IMR-90 (cell line): ENCODE results near the gene CIITA. TPM values are rescaled to one million over a fixed set of nuclear protein-coding genes. Genes with fewer than 3 reads are reported as not detected.

Source experiments
- ATAC-seq: fragments of 200-7000 bp; cut with Tn5 transposase; 2 replicates; pipeline ENCODE4 v1.9.1; 2020; ENCODE audit warnings: low read depth, mild to moderate bottlenecking, moderate library complexity
- BruUV-seq: library from RNA; stranded (reverse); fragments of 400-500 nt; replicated peaks from 2 replicates; lab custom pipeline; 2021; lab: Mats Ljungman, UMichigan
- CTCF ChIA-PET: fragments of 300-600 bp; formaldehyde crosslinking; extraction: SDS; loops from one replicate; lab custom pipeline; 2021; ENCODE audit warnings: antibody characterized with exemption; lab: Yijun Ruan, JAX
- POLR2A ChIA-PET: fragments of 300-600 bp; sonication (Branson Sonifier 250); formaldehyde crosslinking; loops from one replicate; lab custom pipeline; 2022; ENCODE audit warnings: antibody characterized with exemption; ENCODE audit not compliant: unreplicated experiment; lab: Charles Lee
- DNase-seq: peaks from one replicate; pipeline ENCODE4 v3.0.0; 2013
- H2AFZ ChIP-seq: replicated peaks from 2 replicates; pipeline ENCODE3; 2013; ENCODE audit warnings: low read length, mild to moderate bottlenecking; ENCODE audit not compliant: poor library complexity
- H2AK5ac ChIP-seq: 2 replicates; pipeline ENCODE4 v1.6.1; 2013; ENCODE audit warnings: low read depth, low read length, inconsistent platforms
- H2AK9ac ChIP-seq: replicated peaks from 2 replicates; pipeline ENCODE3; 2013; ENCODE audit warnings: mild to moderate bottlenecking, low read depth, low read length, moderate library complexity; ENCODE audit not compliant: poor library complexity
- H2BK120ac ChIP-seq: 2 replicates; pipeline ENCODE4 v1.6.1; 2013; ENCODE audit warnings: low read depth, low read length, inconsistent platforms
- H2BK15ac ChIP-seq: 3 replicates; pipeline ENCODE4 v1.6.1; 2013; ENCODE audit warnings: low read depth, low read length, inconsistent platforms
- H2BK20ac ChIP-seq: 2 replicates; pipeline ENCODE4 v1.6.1; 2013; ENCODE audit warnings: low read depth, mild to moderate bottlenecking, inconsistent platforms, low read length, moderate library complexity
- H2BK5ac ChIP-seq: 2 replicates; pipeline ENCODE4 v1.6.1; 2013; ENCODE audit warnings: mild to moderate bottlenecking, low read depth, low read length, inconsistent platforms; ENCODE audit not compliant: poor library complexity, severe bottlenecking
- H3K14ac ChIP-seq: replicated peaks from 2 replicates; pipeline ENCODE4 v1.6.1; 2013; ENCODE audit warnings: low read depth, low read length, inconsistent platforms
- H3K18ac ChIP-seq: 2 replicates; pipeline ENCODE4 v1.6.1; 2013; ENCODE audit warnings: low read depth, low read length, control low read depth
- H3K23ac ChIP-seq: 2 replicates; pipeline ENCODE4 v1.6.1; 2013; ENCODE audit warnings: low read depth, low read length, inconsistent platforms
- H3K27ac ChIP-seq: 2 replicates; pipeline ENCODE4 v1.5.1; 2013; ENCODE audit warnings: mild to moderate bottlenecking, control low read depth, low read length; ENCODE audit not compliant: insufficient read depth
- H3K27me3 ChIP-seq: 2 replicates; pipeline ENCODE4 v1.6.1; 2013; ENCODE audit warnings: low read length; ENCODE audit not compliant: control insufficient read depth, insufficient read depth
- H3K36me3 ChIP-seq: 2 replicates; pipeline ENCODE4 v1.6.1; 2013; ENCODE audit warnings: low read length, mixed read lengths; ENCODE audit not compliant: control insufficient read depth, insufficient read depth
- H3K4ac ChIP-seq: 2 replicates; pipeline ENCODE4 v1.6.1; 2013; ENCODE audit warnings: low read depth, low read length, inconsistent platforms
- H3K4me1 ChIP-seq: 2 replicates; pipeline ENCODE4 v1.6.1; 2013; ENCODE audit warnings: low read length, mixed read lengths; ENCODE audit not compliant: control insufficient read depth, insufficient read depth
- H3K4me2 ChIP-seq: 2 replicates; pipeline ENCODE4 v1.6.1; 2013; ENCODE audit warnings: low read depth, mild to moderate bottlenecking, control low read depth, low read length, moderate library complexity
- H3K4me3 ChIP-seq: 2 replicates; pipeline ENCODE4 v1.5.1; 2013; ENCODE audit warnings: low read depth, mild to moderate bottlenecking, control low read depth, low read length, moderate library complexity; ENCODE audit not compliant: insufficient read depth
- H3K56ac ChIP-seq: 2 replicates; pipeline ENCODE4 v1.6.1; 2013; ENCODE audit warnings: low read length, inconsistent platforms; ENCODE audit not compliant: insufficient read depth; ENCODE audit errors: extremely low read depth
- H3K79me1 ChIP-seq, 2 experiments: 2 replicates each; pipeline ENCODE4 v1.6.1; 2013; ENCODE audit warnings: low read length in 2 of 2, inconsistent platforms in 1 of 2, low read depth in 1 of 2
- H3K9ac ChIP-seq: 2 replicates; pipeline ENCODE4 v1.6.1; 2013; ENCODE audit warnings: low read depth, low read length, control low read depth
- H3K9me1 ChIP-seq: 2 replicates; pipeline ENCODE4 v1.6.1; 2013; ENCODE audit warnings: low read length, inconsistent platforms; ENCODE audit not compliant: insufficient read depth
- H3K9me3 ChIP-seq: 2 replicates; pipeline ENCODE4 v1.6.1; 2013; ENCODE audit warnings: low read length; ENCODE audit not compliant: control insufficient read depth, insufficient read depth
- H4K20me1 ChIP-seq: 2 replicates; pipeline ENCODE4 v1.6.1; 2013; ENCODE audit warnings: low read length, inconsistent platforms; ENCODE audit not compliant: insufficient read depth
- H4K5ac ChIP-seq: 2 replicates; pipeline ENCODE4 v1.6.1; 2013; ENCODE audit warnings: mild to moderate bottlenecking, low read depth, low read length, control low read depth
- H4K8ac ChIP-seq, 2 experiments: 2 replicates each; pipeline ENCODE4 v1.6.1; 2013; ENCODE audit warnings: low read depth in 2 of 2, low read length in 2 of 2, control low read depth in 1 of 2, inconsistent platforms in 1 of 2
- H4K91ac ChIP-seq: 2 replicates; pipeline ENCODE4 v1.6.1; 2013; ENCODE audit warnings: low read depth, low read length, inconsistent platforms; ENCODE audit not compliant: insufficient read depth
- MAZ ChIP-seq: IDR thresholded peaks from 2 replicates; pipeline ENCODE4 v1.6.1; 2012; ENCODE audit warnings: low read depth, mild to moderate bottlenecking, low read length, improper control_type of control experiment, moderate library complexity, borderline replicate concordance
- MXI1 ChIP-seq: IDR thresholded peaks from 2 replicates; pipeline ENCODE4 v1.6.1; 2012; ENCODE audit warnings: low read depth, mild to moderate bottlenecking, low read length, moderate library complexity, borderline replicate concordance
- WGBS, 2 experiments: methylation state at CpG; one replicate each; pipeline versions ENCODE4 v1.1.5 to v1.1.7; 2013; ENCODE audit warnings: missing lambda C conversion rate in 2 of 2; ENCODE audit not compliant: insufficient read length in 1 of 2; ENCODE audit errors: extremely low coverage in 2 of 2; 5-methylcytosine and 5-hydroxymethylcytosine counted together
- dilution Hi-C: fragments of 300-500 bp; cut with HindIII; formaldehyde crosslinking; loops from one replicate; pipeline ENCODE4 v1.14.3; 2018; ENCODE audit warnings: low sequenced_read_pairs; ENCODE audit not compliant: unreplicated experiment
- in situ Hi-C: fragments of 300-500 bp; cut with MboI; formaldehyde crosslinking; loops from 3 replicates; pipeline ENCODE4 v1.14.3; 2019; ENCODE audit warnings: low sequenced_read_pairs, inconsistent platforms, mixed read lengths
- intact Hi-C: fragments of 100-400 bp; cut with micrococcal nuclease; formaldehyde crosslinking; loops from 2 replicates; pipeline ENCODE4 v1.10.0; 2022
- polyA plus RNA-seq, 3 experiments: library from polyadenylated mRNA; depleted of rRNA; stranded (reverse); fragments of >200 nt; gene quantifications; 2 replicates each; pipeline ENCODE4 v1.2.3, GENCODE V29; 2012; ENCODE audit warnings: low replicate concordance in 1 of 3
- total RNA-seq: library from RNA; depleted of rRNA; stranded (reverse); fragments of >200 nt; gene quantifications from 2 replicates; pipeline ENCODE4 v1.2.3, GENCODE V29; 2012
- TF ChIP-seq, protein P1 (sequence below): conservative IDR thresholded peaks from 2 replicates; pipeline ENCODE4 v1.5.1; 2012; ENCODE audit warnings: mild to moderate bottlenecking, low read depth, low read length, improper control_type of control experiment

Gene CIITA
- total and polyA plus RNA-seq, 2 of the 4 experiments (the other 2 are of a cell fraction) = 0.10 TPM; not detected in 1

DNA sequence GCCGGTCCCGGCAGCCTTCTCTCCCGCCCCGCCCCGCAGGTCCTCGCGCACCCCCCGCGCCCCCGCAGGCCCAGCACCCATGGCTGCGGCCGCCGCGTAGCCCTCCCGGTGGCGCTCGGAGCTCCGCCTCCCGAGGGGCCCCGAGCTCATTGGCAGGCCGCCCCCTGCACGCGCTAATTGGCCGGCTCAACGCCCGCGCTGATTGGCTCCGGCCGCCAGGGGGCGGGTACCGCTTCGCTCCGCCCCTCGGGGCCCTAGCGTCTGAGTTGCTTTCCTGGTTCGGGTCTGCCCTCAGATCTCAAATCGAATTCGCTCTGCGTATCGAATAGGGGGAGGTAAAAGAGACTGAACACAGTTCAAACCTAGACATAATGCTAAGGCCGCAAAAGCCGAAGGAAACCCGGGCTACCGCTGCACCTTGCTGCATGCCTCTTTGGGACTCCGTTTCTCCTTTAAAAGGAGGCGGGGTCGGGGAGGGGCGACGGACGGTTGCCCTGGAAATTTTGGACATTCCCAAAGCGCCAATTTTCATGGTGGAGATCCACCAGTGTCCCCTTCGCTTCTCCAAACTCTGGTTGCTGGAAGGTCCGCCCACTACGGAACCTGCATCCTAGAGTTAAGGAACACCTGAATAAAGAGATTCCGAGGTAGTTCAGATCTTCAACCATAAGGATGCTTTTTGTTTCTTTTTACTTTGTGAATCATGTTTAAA is 65.5 kb downstream of the CIITA start, which contains the start of gene DEXI:
Gene DEXI, minus strand, starts transcription at position 117 of the 712 bp plus-strand sequence. CDS start 463 bp downstream, outside the sequence.
- CTCF ChIA-PET = interaction anchor here (1.0 kb wide), 1 partner anchor 22 kb away, joined by 3 read pairs; no protein-coding TSS in a partner anchor
- dilution Hi-C loops = no loop called here

More for the DNA sequence above, 65.5 kb downstream of the CIITA start, which contains the start of gene DEXI:
- H3K9ac ChIP-seq = peak within 1 kb of the TSS; percentile 98
- H3K4me3 ChIP-seq = peak within 1 kb of the TSS; percentile 81
- H4K20me1 ChIP-seq = peaks cover 67% of the 10 kb centered on the region
- peak within 1 kb of the TSS; percentile 99 for H4K5ac ChIP-seq
- no peaks in the 10 kb centered on the region for H3K27me3 ChIP-seq
- peak within 1 kb of the TSS; percentile 90 for H4K91ac ChIP-seq
- H2BK120ac ChIP-seq = peak within 1 kb of the TSS; percentile 85
- 9% methylated on average over 19 of the region's 55 CpGs; no CpG with 5 or more reads in 1 of the 2 experiments for whole genome bisulfite sequencing, 2 experiments
- ATAC-seq (peak; percentile 83), DNase-seq (peak; percentile 84)
- H2BK5ac ChIP-seq = peak within 1 kb of the TSS; percentile 96
- peak within 1 kb of the TSS; percentile 99 for H2AFZ ChIP-seq
- no TSS peak for BruUV-seq
- peaks cover 21% of the 10 kb centered on the region for H3K4me1 ChIP-seq
- peak within 1 kb of the TSS; percentile 99; the same call in 2 of the 3 replicates for H2BK15ac ChIP-seq
- POLR2A ChIA-PET = interaction anchor here (0.7 kb wide), 1 partner anchor 59 kb away, joined by 8 read pairs; no protein-coding TSS in a partner anchor
- peaks cover 40 to 83% of the 10 kb centered on the region in 2 experiments for H3K79me1 ChIP-seq
- peak within 1 kb of the TSS; percentile 86 for H2AK9ac ChIP-seq
- peak within 1 kb of the TSS; percentile 99 for H3K27ac ChIP-seq
- intact Hi-C loops = no loop called here
- peak within 1 kb of the TSS; percentile 98 for H3K4me2 ChIP-seq
- peak within 1 kb of the TSS; percentile 96 for H3K18ac ChIP-seq
- H3K36me3 ChIP-seq = peaks cover 11% of the 10 kb centered on the region; the same call in 1 of the 2 replicates
- TF ChIP-seq MAZ (peak; percentile 81; the same call in 1 of the 2 replicates), MXI1 (0 out of 2 replicates have a peak, but pooled peaks have one; percentile 38)
- TF ChIP-seq, protein P1, sequence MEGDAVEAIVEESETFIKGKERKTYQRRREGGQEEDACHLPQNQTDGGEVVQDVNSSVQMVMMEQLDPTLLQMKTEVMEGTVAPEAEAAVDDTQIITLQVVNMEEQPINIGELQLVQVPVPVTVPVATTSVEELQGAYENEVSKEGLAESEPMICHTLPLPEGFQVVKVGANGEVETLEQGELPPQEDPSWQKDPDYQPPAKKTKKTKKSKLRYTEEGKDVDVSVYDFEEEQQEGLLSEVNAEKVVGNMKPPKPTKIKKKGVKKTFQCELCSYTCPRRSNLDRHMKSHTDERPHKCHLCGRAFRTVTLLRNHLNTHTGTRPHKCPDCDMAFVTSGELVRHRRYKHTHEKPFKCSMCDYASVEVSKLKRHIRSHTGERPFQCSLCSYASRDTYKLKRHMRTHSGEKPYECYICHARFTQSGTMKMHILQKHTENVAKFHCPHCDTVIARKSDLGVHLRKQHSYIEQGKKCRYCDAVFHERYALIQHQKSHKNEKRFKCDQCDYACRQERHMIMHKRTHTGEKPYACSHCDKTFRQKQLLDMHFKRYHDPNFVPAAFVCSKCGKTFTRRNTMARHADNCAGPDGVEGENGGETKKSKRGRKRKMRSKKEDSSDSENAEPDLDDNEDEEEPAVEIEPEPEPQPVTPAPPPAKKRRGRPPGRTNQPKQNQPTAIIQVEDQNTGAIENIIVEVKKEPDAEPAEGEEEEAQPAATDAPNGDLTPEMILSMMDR = no peak
- H3K56ac ChIP-seq = peak within 1 kb of the TSS; percentile 81; the same call in 1 of the 2 replicates
- H3K14ac ChIP-seq = peak within 1 kb of the TSS; percentile 98
- in situ Hi-C loops = loop anchor here (25.0 kb wide), 1 partner anchor 1830 kb away; no protein-coding TSS in a partner anchor
- peak within 1 kb of the TSS; percentile 91 for H3K4ac ChIP-seq
- H3K9me1 ChIP-seq = peaks cover 40% of the 10 kb centered on the region
- peak within 1 kb of the TSS; percentile 100 for H4K8ac ChIP-seq
- no peaks in the 10 kb centered on the region for H3K9me3 ChIP-seq
- peak within 1 kb of the TSS; percentile 81; the same call in 1 of the 2 replicates for H2AK5ac ChIP-seq
- no peak within 1 kb of the TSS for H2BK20ac ChIP-seq
- peak within 1 kb of the TSS; percentile 97 for H3K23ac ChIP-seq
